Stimulated activated CD8-positive, alpha-beta memory T cell treated with anti-CD3 and anti-CD28 coated beads, Interleukin-12 subunit alpha, Interleukin-12 subunit beta, amount 100 ng/mL, for 1 hour (primary cell): Measurements from ENCODE around the gene MRGPRD.

Experiments used
- DNase-seq: peaks from one replicate; pipeline ENCODE4 v3.0.0-alpha.2; 2020; ENCODE audit warnings: low read depth

The MRGPRD gene

GRCh38 chr11:68968306-68969250 lies 12.2 kb downstream of the MRGPRD start:
- DNase-seq, result no peak

DNA sequence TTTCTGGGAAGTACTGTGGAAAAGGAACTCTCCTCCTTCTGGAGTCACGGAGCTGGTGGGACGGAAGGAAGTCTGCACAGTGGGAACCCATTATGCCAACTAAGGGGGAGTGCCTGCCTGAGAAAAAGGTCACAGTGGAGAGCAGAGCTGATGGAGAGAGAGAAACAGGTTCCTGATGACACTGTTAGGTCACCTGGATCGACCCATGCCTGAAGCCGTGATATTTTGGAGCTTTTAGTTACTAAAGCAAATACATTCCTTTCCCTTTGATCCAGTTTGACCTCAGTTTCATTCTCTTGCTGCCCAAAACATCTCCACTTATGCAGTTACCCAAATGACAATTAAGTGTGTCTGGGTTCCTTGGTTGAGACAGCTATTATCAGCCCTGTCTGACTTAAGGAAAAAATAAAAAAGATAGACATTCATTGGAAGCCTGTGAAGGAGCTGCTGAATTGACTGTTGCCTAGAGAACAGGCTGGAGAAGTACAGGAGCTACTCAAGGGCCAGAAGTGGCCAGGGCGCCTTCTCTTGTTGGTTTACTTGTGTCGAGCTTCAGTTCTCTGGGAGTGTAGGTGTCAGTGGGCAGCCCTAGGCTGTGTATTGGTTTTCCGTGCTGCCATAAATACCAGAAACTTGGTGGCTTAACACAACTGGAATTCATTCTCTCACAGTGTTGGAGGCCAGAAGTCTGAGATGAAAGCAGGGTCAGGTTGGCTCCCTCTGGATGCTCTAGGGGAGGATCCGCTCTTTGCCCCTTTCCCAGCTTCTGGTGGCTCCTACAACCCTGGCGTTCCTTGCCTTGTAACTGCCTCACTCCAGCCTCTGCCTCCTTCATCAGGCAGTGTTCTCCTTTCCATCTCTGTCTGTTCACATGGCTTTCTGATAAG lies 13.6 kb downstream of the MRGPRD start:
- DNase-seq, result no peak

GRCh38 chr11:68965901-68966853 lies 14.6 kb downstream of the MRGPRD start:
- DNase-seq, result no peak

GRCh38 chr11:68963779-68964178 lies 17.0 kb downstream of the MRGPRD start:
- DNase-seq, result no peak

- DNase-seq, result no peak
Observed at GRCh38 chr11:68962527-68963250, 18.1 kb downstream of the MRGPRD start.

- no peak for DNase-seq
Observed at GRCh38 chr11:68961245-68961644, 19.5 kb downstream of the MRGPRD start.

- DNase-seq, result no peak
Observed at GRCh38 chr11:68960294-68961071, 20.3 kb downstream of the MRGPRD start.

DNA sequence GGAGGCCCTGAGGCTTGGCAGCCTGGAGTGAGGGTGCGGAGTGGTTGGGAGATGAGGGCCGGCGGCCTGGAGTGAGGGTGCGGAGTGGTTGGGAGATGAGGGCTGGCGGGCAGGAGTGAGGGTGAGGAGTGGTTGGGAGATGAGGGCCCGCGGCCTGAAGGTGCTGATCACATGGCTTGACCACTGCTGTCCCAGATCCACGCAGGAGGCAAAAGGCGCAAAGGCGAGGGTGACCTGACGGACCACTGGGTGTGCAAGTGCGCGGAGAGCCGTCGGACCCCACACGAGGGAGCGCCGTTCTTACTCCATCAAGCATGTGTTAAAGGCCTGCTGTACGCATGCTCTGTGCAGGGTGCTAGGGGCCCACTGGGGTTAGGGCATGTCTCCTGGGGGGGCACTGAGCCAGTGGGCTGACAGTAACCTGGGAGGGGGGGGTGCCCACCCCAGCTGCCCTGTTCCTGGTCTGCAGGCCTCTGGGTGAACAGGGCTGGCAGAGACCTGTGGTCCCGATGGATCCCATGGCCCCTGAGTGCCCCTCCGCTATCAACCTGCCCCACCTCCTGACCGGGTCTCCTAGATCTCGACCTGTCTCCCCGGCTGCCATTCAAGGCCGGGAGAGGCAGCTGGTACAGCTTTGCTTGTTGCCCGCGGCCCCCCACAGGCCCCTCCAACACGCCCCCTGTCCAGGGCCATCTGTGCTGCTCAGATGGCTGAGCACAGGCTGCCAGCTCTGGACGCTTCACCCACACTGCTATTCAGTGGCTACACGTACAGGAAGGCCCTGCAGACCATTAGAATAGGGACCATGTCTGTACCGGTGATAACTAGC lies 21.1 kb downstream of the MRGPRD start:
- DNase-seq, result no peak

- DNase-seq, result no peak
Observed at GRCh38 chr11:68958211-68958610, 22.6 kb downstream of the MRGPRD start.

- no peak for DNase-seq
Observed at GRCh38 chr11:68956547-68957254, 24.1 kb downstream of the MRGPRD start.

DNA sequence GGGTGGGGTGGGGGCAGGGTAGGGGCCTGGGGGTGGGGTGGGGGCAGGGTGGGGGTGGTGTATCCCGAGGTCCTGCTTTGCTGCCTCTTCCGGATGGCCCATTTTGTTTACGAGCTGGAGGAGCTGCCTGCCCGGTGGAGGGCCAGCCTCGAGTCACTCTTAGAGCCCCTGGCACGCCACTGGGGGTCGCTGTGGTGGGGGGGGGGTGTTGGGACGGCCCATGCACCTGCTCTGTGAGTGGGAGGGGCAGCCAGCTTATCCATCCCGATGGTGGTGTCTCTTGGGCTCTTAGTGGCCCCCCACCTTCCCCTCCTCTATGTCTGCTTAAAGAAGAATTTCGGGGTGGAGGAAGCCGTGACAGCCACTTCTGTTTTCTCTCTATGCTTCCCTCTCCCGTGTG lies 24.6 kb downstream of the MRGPRD start:
- DNase-seq, result no peak

GRCh38 chr11:68955607-68955958 lies 25.2 kb downstream of the MRGPRD start:
- DNase-seq, result no peak

DNA sequence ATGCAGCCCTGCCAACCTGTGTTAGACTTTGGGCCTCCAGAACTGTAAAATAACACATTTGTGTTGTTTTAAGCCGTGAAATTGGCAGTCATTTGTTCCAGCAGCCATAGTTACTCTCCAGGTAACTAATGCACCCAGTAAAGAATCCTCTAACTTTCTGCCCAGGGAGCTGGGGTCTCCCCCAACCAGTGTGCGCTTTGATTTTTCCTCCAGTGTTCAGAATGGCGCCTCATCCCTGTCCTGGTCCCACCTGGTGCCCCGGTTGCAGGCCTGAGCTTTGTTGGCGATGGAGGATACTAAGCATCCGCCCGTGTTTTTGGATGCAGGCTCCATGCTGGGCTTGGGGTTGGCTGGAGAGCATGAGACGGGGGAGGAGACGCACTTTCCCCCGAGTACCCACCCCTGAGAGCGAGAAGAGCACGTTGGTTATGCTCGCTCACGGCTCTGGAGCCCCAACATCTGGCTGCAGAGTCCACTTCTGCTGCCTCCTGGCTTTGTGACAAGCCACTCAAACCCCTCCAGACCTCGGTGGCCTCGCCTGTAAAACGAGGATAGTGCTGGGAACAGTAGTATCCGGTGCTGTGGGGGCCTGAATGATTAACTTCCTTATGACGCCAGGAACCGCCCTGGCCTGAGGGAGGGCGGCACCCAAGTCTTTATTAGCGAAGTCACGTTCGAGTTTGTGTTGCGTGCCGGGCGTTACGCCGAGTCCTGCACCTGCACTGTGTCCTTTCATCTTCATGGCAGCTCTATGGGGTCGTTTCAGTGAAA lies 25.8 kb downstream of the MRGPRD start:
- no peak for DNase-seq

DNA sequence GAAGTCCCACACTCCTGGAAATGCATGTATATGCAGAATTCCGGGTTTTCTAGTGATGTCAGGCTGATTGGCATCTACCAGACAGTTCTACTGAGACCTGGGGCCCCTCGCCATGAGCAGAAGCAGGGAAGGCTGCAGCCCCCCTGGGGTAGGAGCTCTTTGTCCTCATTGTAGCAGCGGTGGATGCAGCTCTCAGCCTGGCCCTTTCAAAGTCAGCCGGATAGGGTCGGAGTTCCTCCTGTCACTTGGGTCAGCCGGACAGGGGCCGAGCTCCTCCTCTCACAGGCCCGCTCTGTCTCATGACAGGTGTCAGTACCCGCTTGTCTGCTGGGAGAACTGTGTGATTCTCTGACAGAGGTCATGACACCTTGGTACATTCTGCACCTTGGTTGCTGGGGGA lies 30.0 kb downstream of the MRGPRD start:
- DNase-seq, result no peak

- no peak for DNase-seq
Observed at GRCh38 chr11:68950270-68950669, 30.5 kb downstream of the MRGPRD start.

DNA sequence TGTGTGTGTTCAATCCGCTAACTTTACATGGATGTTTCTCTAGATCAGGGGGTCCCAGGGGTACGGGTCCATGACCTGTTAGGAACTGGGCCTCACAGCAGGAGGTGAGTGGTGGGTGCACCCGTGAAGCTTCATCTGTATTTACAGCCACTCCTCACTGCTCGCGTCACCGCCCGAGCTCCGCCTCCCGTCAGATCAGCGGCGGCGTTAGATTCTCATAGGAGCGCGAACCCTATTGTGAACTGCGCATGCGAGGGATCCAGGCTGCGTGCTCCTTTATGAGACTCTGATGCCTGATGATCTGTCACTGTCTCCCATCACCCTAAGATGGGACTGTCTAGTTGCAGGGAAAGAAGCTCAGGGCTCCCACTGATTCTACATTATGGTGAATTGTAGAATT lies 31.9 kb downstream of the MRGPRD start:
- no peak for DNase-seq

GRCh38 chr11:68948496-68948895 lies 32.3 kb downstream of the MRGPRD start:
- DNase-seq, result no peak

- DNase-seq, result no peak
Observed at GRCh38 chr11:68947151-68947550, 33.6 kb downstream of the MRGPRD start.
